GM12891 (cell line): ENCODE data around the gene SUCO.

Experiments used
- PAX5 ChIP-seq: IDR thresholded peaks from 2 replicates; pipeline ENCODE4 v1.6.1; 2011; ENCODE audit warnings: low read length, moderate library complexity, mild to moderate bottlenecking; ENCODE audit not compliant: insufficient read depth, severe bottlenecking
- POLR2A ChIP-seq: IDR thresholded peaks from 2 replicates; pipeline ENCODE4 v1.6.1; 2011; ENCODE audit warnings: low read depth, low read length, control low read depth
- POLR2AphosphoS5 ChIP-seq: IDR thresholded peaks from 2 replicates; pipeline ENCODE4 v1.6.1; 2011; ENCODE audit warnings: low read depth, low read length, control low read depth
- POU2F2 ChIP-seq: IDR thresholded peaks from 2 replicates; pipeline ENCODE4 v1.6.1; 2011; ENCODE audit warnings: low read depth, mild to moderate bottlenecking, control low read depth, low read length, moderate library complexity
- SPI1 ChIP-seq: IDR thresholded peaks from 2 replicates; pipeline ENCODE4 v1.6.1; 2011; ENCODE audit warnings: low read depth, low read length, control low read depth
- TAF1 ChIP-seq: IDR thresholded peaks from 2 replicates; pipeline ENCODE4 v1.6.1; 2011; ENCODE audit warnings: low read depth, low read length, control low read depth

GRCh38 chr1:172616195-172616594 lies 83.2 kb downstream of the SUCO start:
- TF ChIP-seq POLR2A (no peak), POLR2AphosphoS5 (no peak), TAF1 (no peak), SPI1 (no peak), PAX5 (no peak), POU2F2 (no peak)
